RWPE2 (cell line): ENCODE results near the gene LYRM1.
A peak's percentile ranks its signal among the peaks of the same experiment; 100 is the strongest.

Experiments
- ATAC-seq: fragments of 200-7000 bp; cut with Tn5 transposase; 3 replicates; pipeline ENCODE4 v1.9.1; 2021; ENCODE audit warnings: low read depth
- DNase-seq: peaks from one replicate; pipeline ENCODE4 v3.0.0-alpha.2; 2020; ENCODE audit warnings: low spot score
- H3K27ac ChIP-seq: fragments of 450-650 bp; 2 replicates; pipeline ENCODE4 v1.5.1; 2017; ENCODE audit warnings: mild to moderate bottlenecking; ENCODE audit not compliant: poor library complexity, severe bottlenecking
- H3K27me3 ChIP-seq: fragments of 250-450 bp; sonication (Bioruptor Pico); 2 replicates; pipeline ENCODE4 v1.5.1; 2021; ENCODE audit warnings: mild to moderate bottlenecking, moderate library complexity; ENCODE audit not compliant: insufficient read depth, poor library complexity, severe bottlenecking
- H3K36me3 ChIP-seq: fragments of 250-450 bp; sonication (Bioruptor Pico); 2 replicates; pipeline ENCODE4 v1.5.1; 2020; ENCODE audit warnings: low read depth, mild to moderate bottlenecking, moderate library complexity
- H3K4me1 ChIP-seq: fragments of 250-450 bp; sonication (Bioruptor Pico); 2 replicates; pipeline ENCODE4 v1.5.1; 2021; ENCODE audit warnings: mild to moderate bottlenecking, moderate library complexity; ENCODE audit not compliant: insufficient read depth, poor library complexity, severe bottlenecking
- H3K4me3 ChIP-seq: fragments of 250-450 bp; sonication (Bioruptor Pico); 2 replicates; pipeline ENCODE4 v1.5.1; 2021; ENCODE audit warnings: mild to moderate bottlenecking, moderate library complexity; ENCODE audit not compliant: severe bottlenecking
- H3K9me3 ChIP-seq: fragments of 250-450 bp; sonication (Bioruptor Pico); 2 replicates; pipeline ENCODE4 v1.5.1; 2021; ENCODE audit warnings: mild to moderate bottlenecking, moderate library complexity; ENCODE audit not compliant: severe bottlenecking
- TF ChIP-seq, protein P1 (sequence below): fragments of 450-650 bp; IDR thresholded peaks from one replicate; pipeline ENCODE4 v1.5.1; 2017; ENCODE audit warnings: mild to moderate bottlenecking, moderate library complexity; ENCODE audit not compliant: poor library complexity, severe bottlenecking

Gene LYRM1

DNA sequence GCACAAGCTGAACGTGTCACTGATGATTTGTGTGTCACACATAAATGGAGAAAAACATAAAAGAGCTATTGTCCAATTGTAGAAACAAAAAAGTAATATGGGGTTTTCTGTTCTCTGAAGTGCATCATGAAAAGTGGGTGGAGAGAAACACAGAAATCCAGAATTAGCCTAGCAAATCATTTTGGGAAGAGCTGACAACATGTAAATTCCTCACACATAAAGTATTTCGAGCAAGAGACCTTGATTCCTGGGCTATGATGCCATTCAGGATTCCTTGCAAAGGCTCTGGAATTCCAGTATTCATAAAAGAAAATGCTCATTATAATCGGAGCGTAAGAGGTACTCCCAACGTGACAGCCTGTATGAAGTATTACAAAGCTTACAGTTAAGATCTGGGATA lies 1.5 kb upstream of the LYRM1 start:
- ATAC-seq = no peak
- no peak for DNase-seq
- Histone ChIP-seq H3K36me3 (peaks cover 24% of the 10 kb centered on the region), H3K4me3 (peak overlapping the region; percentile 50), H3K27me3 (no peaks in the 10 kb centered on the region), H3K9me3 (no peaks in the 10 kb centered on the region), H3K4me1 (peaks cover 30% of the 10 kb centered on the region), H3K27ac (peak overlapping the region; percentile 94)
- TF ChIP-seq, protein P1, sequence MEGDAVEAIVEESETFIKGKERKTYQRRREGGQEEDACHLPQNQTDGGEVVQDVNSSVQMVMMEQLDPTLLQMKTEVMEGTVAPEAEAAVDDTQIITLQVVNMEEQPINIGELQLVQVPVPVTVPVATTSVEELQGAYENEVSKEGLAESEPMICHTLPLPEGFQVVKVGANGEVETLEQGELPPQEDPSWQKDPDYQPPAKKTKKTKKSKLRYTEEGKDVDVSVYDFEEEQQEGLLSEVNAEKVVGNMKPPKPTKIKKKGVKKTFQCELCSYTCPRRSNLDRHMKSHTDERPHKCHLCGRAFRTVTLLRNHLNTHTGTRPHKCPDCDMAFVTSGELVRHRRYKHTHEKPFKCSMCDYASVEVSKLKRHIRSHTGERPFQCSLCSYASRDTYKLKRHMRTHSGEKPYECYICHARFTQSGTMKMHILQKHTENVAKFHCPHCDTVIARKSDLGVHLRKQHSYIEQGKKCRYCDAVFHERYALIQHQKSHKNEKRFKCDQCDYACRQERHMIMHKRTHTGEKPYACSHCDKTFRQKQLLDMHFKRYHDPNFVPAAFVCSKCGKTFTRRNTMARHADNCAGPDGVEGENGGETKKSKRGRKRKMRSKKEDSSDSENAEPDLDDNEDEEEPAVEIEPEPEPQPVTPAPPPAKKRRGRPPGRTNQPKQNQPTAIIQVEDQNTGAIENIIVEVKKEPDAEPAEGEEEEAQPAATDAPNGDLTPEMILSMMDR = no peak

DNA sequence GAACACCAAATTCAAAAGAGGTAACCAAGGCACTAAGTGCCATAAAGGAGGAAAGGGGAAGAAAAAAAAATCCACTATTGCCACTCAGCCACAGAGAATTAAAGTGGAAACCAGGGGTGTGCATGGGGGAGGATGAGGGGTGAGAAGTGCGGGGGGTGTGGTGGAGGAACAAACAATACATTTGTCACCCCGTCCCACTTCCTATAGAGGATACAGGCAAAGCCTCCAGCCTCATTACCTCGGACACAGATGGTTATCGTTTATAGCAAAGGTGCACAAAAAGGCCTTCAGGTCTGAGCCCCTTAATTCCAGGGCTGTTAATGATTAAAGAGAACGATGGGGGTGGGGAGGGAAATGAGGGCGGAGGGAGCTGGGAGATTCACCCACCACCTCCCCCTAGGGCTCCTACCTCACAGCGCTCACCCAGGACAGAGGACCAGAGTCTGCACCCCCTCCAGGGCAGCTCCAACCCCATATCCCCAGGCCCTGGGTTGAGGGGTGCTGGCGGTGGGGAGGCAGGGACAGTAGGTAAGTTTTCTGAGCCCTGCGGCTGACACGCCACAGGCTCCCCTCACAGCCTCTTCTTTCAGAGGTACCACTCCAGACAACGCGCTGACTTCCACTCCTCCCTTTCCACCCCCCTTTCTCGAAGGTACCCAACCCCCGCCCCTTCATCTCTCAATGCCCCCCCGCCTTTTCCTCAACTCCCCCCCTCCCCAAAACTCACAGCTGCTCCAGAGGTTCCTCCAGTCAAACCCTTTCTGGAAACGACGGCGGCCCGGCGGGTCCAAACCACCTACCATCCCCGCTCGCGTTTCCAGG lies 883 bp upstream of the LYRM1 start:
- H3K27ac ChIP-seq = peak overlapping the region; percentile 94
- no peaks in the 10 kb centered on the region for H3K27me3 ChIP-seq
- no peaks in the 10 kb centered on the region for H3K9me3 ChIP-seq
- ATAC-seq (no peak), DNase-seq (no peak)
- peak overlapping the region; percentile 50 for H3K4me3 ChIP-seq
- H3K36me3 ChIP-seq = peaks cover 19% of the 10 kb centered on the region
- TF ChIP-seq, protein P1 = no peak
- H3K4me1 ChIP-seq = peaks cover 36% of the 10 kb centered on the region

DNA sequence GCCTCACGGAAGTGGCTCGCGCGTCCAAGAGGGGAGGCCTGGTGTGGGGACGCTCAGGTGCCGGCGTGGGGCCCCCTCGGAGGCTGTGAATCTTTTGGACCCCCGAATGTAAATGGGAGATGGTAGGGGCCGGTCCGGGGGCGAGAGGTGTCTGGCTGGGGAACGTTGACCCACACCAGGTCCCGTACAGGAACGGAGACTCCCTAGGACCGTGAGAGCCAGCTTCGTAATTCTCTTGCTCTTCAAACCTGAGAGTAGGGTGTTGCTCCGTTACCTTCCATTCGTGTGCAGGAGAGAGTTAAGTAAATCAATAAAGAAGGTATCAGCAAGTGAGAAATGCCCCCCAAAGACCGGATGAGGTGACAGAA lies 481 bp downstream of the LYRM1 start:
- TF ChIP-seq, protein P1 = no peak
- peaks cover 50% of the 10 kb centered on the region for H3K4me1 ChIP-seq
- 0 out of 3 replicates have a peak, but pooled peaks have one; percentile 7 for ATAC-seq

DNA sequence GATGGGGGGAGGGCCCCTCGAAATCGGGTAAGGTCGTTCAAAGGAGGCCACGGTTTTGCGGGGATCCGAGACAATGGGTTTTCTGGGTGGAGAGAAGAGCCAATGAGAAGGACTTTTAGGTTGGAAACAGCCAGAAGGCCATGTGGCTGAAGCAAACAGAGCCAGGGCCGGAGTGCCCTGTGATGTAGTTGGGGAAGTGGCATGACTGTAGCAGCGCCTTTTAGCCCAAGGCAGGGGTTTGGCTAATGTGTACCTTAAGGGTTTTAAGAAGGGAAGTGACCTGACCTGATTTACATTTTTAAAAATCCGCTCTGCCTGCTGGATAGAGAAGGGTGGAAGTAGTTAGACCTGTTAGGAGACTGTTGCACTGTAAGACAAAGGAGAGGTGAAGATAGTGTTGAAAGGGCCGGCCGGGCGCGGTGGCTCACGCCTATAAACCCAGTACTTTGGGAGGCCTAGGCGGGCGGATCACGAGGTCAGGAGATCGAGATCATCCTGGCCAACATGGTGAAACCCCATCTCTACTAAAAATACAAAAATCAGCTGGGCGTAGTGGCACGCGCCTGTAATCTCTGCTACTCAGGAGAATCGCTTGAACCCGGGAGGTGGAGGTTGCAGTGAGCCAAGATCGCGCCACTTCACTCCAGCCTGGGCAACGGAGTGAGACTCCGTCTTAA lies 1.0 kb downstream of the LYRM1 start:
- peaks cover 55% of the 10 kb centered on the region for H3K4me1 ChIP-seq
- H3K27ac ChIP-seq = peak overlapping the region; percentile 94
- no peak for DNase-seq

More for the DNA sequence above, 481 bp downstream of the LYRM1 start:
- Histone ChIP-seq H3K27me3 (no peaks in the 10 kb centered on the region), H3K36me3 (peaks cover 9% of the 10 kb centered on the region), H3K4me3 (peak overlapping the region; percentile 50), H3K9me3 (no peaks in the 10 kb centered on the region), H3K27ac (peak overlapping the region; percentile 94)
- no peak for DNase-seq

More for the DNA sequence above, 1.0 kb downstream of the LYRM1 start:
- ATAC-seq = peak; percentile 33
- Histone ChIP-seq H3K9me3 (no peaks in the 10 kb centered on the region), H3K27me3 (no peaks in the 10 kb centered on the region), H3K36me3 (peaks cover 6% of the 10 kb centered on the region), H3K4me3 (peak overlapping the region; percentile 50)
- TF ChIP-seq, protein P1 = no peak
